VCaP (cell line): Measurements from ENCODE around the gene CPZ.

Source experiments
- H3K27ac ChIP-seq: fragments of 450-650 bp; 2 replicates; pipeline ENCODE4 v1.5.1; 2017
- TF ChIP-seq, protein P1 (sequence below): fragments of 450-650 bp; conservative IDR thresholded peaks from 2 replicates; pipeline ENCODE4 v1.5.1; 2017; ENCODE audit warnings: mild to moderate bottlenecking, moderate library complexity

CPZ gene

DNA sequence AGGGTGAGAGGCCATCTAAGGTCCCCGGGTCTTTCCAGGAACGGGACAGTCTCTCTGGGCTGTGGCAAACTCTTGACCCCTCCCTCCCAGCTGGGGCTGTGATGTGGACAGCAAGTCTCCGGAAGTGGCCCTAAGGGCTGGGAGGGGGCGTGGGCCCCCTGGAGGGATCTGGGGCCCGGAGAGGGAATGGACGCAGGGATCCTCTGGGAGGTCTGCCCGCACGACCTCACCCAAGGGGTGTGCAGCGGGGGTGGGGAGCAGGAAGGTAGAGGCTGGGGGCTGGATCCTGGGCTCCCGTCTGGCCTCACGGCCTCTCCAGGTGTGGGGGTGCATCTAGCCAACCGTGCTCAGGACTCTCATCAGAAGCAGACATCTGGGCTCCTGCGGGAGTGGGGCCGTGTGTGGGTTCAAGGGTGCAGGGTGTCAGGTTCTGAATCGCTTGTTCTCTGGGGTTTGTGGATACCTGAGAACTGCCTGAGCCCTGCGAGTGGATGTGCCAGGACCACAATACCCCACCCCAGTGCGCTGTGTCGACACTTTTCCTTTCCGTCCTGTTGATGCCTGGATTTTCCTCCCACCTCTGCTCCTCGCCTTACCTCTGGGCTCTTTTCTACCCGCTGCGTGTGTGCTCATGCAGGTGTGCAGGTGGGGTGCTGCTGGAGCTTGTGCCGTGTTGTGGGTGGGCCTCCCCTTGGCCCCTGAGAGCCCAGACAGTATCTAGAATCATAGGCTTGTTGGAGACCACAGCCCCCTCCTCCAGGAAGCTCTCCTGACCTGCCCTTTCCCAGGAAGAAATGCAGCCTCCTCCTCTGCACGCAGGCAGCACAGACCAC lies 915 bp downstream of the CPZ start:
- no peak overlapping the region for H3K27ac ChIP-seq
- TF ChIP-seq, protein P1, sequence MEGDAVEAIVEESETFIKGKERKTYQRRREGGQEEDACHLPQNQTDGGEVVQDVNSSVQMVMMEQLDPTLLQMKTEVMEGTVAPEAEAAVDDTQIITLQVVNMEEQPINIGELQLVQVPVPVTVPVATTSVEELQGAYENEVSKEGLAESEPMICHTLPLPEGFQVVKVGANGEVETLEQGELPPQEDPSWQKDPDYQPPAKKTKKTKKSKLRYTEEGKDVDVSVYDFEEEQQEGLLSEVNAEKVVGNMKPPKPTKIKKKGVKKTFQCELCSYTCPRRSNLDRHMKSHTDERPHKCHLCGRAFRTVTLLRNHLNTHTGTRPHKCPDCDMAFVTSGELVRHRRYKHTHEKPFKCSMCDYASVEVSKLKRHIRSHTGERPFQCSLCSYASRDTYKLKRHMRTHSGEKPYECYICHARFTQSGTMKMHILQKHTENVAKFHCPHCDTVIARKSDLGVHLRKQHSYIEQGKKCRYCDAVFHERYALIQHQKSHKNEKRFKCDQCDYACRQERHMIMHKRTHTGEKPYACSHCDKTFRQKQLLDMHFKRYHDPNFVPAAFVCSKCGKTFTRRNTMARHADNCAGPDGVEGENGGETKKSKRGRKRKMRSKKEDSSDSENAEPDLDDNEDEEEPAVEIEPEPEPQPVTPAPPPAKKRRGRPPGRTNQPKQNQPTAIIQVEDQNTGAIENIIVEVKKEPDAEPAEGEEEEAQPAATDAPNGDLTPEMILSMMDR = no peak

DNA sequence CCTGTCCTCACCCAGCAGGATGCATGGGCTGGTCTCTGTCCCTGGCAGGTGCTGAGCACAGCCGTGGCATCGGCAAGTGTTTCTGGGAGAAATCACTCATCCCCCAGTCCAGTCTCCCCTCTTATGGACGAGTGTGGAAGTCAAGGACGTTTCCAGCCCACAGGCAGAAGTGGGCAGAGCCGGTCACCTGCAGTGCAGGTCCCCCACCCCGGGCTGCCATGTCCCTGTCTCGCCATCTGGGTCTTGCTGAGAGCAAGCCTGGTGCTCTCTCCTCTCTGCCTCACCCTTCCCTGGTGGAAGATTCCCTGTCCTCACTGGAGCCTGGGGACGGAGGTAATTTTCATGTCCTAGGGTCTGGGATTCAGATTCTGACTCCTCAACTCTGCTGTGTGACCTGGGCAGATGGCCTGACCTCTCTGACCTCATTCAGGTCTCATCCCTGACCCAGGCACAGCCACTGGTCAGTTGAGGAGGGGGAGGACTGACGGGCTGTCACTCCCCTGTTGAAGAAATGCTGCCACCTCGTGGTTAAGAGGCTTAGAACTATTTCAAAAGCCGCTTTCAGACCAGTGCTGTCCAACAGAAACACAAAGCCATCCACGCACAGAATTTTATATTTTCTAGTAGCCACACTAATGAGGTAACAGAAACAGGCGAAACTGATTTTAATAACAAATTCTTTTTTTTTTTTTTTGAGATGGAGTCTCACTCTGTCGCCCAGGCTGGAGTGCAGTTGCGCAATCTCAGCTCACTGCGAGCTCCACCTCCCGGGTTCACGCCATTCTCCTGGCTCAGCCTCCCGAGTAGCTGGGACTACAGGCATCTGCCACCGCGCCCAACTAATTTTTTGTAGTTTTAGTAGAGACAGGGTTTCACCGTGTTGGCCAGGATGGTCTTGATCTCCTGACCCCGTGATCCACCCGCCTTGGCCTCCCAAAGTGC lies 1.8 kb downstream of the CPZ start:
- TF ChIP-seq, protein P1 = peak; percentile 89
- H3K27ac ChIP-seq = no peak overlapping the region

DNA sequence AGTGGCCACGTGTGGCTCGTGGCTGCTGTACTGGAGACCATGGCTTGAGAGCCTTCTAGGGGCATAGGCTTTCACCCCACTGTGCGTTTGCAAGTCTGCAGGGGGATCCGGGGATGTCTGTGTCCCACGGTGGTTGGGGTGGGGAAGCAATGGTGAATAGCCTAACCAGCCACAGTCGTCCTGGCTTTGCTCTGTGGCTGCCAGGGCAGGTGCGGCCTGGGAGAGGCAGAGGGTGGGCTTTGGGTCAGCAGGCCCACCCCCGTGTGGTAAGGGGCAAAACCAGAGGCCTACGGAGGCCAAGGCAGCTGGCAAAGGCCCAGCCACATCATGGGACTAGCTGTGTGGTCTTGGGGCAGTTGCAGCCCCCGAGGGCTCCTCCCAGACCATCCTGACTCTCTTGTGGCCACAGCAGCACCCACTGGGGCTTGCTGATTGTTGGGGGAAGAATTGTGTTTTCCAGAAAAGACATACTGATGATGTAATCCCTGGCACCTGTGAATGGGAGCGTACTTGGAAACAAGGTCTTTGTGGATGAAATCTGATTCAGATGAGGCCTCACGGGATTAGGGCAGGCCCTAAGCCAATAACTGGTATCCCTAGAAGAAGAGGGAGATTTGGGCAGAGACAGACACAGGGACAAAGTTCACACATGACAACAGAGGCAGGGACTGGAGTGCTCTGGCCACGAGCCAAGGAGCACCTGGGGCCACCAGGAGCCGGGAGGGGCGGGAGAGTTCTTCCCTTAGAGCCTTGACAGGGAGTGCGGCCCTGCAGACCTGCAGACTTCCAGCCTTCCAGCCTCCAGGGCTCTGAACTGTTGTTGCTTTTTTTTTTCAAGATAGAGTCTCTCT lies 2.9 kb downstream of the CPZ start:
- TF ChIP-seq, protein P1 = no peak
- no peak overlapping the region for H3K27ac ChIP-seq

DNA sequence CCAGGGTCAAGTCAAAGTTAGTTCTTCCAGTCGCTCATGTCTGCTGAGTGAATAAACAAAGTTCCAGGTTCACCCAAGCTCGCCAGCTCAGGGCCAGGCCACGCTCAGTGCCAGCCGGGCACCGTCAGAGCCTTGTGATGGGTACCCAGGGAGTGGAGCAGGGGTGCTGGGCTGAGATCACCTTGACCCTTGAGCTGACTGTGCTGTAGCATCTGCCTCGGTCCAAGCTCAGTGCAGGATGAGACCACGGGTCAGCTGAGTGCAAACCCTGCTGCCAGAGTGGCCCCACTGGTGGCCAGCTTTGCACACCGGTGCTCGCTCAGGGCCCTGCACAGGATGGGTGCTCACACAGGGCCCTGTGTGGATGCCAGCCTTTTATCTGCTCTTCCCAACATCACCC lies 4.3 kb downstream of the CPZ start:
- TF ChIP-seq, protein P1 = no peak
- no peak overlapping the region for H3K27ac ChIP-seq

DNA sequence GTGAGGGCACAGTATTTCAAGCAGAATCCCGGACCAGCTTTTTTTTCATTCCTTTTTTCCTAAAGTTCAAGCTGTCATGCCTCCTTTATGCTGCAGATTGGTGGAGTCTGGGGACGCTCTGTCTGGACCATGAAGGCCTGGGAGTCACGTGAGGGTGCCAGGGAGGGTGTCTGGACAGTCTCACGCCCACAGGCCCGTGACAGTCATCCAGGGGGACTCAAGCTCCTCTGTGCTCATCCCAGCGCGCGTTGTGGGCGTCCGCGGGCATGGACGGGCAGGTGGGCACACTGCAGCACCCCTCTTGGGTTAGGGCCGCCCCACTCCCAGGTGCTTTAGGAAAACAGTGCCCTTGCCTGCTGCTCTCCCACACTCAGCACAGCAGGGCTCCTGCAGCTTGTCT lies 4.8 kb downstream of the CPZ start:
- H3K27ac ChIP-seq = no peak overlapping the region
- TF ChIP-seq, protein P1 = no peak

DNA sequence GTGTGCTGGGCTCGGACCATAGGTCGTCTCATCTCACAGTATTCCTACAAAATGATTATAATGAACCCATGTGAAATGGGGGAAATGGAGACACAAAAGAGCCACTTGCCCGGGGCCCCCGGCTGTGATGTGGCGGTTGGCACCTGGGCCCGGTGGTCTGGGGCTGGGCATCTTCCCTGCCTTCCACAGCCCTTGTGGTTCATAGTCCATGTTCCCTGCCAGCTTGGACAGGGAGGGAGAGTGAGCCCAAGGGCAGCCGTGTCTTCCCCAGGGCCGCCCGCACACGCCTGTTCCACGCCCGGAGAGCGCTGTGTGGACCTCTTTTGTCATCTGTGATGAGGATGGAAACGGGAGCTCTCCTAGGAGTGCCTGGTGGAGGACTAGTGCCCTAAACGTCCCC lies 5.2 kb downstream of the CPZ start:
- TF ChIP-seq, protein P1 = no peak
- no peak overlapping the region for H3K27ac ChIP-seq
